ENCODE measurements around the gene LEF1. TPM values are rescaled to one million over a fixed set of nuclear protein-coding genes. Genes with fewer than 3 reads are reported as not detected.

LEF1 gene
- total RNA-seq, 1 donor from 2014 or later = 0.41 TPM

DNA sequence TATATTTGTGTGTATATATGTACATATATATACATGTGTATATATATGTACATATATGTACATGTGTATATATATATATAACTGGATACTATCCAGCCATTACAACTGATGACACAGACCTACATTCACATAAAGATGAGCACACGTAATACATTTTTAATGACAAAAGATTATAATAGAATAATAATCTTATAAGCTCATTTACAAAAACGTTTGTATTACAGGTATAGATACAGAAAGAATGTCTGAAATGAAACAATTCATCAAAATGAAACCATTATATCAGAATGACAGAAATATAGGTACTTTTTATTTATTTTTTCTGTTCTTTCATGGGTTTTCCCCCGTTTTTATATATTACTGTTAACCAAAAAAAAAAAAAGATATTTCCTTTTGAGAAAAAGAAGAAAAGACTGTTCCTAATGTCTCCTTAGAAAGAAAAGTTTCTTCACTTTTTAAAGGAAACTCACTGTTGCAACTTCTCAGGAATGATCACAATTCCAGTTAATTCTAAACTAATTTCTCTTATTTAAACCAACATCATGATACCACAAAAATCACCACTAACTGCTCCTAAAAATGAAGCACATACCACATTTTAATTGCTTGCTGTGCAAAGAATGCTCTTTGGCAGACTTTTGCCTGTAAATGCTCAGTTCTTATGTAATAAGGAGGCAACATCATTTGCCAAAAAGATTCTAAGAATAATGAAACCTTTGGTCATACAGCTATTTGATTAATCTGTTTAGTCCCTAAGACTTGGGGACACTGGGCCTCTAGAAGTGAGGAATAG, 18.9 kb downstream of the LEF1 start:
- intact Hi-C loops (cut with micrococcal nuclease) = no loop called here
- peaks cover 22% of the 10 kb centered on the region for H3K27me3 ChIP-seq (ENCODE audit: low read depth)
- no peaks in the 10 kb centered on the region for H3K36me3 ChIP-seq
- no peak for DNase-seq
- no peaks in the 10 kb centered on the region for H3K9me3 ChIP-seq (replicated peaks)
- no peaks in the 10 kb centered on the region for H3K4me1 ChIP-seq
- TF ChIP-seq, protein P1, sequence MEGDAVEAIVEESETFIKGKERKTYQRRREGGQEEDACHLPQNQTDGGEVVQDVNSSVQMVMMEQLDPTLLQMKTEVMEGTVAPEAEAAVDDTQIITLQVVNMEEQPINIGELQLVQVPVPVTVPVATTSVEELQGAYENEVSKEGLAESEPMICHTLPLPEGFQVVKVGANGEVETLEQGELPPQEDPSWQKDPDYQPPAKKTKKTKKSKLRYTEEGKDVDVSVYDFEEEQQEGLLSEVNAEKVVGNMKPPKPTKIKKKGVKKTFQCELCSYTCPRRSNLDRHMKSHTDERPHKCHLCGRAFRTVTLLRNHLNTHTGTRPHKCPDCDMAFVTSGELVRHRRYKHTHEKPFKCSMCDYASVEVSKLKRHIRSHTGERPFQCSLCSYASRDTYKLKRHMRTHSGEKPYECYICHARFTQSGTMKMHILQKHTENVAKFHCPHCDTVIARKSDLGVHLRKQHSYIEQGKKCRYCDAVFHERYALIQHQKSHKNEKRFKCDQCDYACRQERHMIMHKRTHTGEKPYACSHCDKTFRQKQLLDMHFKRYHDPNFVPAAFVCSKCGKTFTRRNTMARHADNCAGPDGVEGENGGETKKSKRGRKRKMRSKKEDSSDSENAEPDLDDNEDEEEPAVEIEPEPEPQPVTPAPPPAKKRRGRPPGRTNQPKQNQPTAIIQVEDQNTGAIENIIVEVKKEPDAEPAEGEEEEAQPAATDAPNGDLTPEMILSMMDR (IDR thresholded peaks at IDR 0.05; ENCODE audit: borderline replicate concordance) = no peak
- H3K27ac ChIP-seq (replicated peaks) = no peak overlapping the region
- H3K4me3 ChIP-seq = no peak overlapping the region

DNA sequence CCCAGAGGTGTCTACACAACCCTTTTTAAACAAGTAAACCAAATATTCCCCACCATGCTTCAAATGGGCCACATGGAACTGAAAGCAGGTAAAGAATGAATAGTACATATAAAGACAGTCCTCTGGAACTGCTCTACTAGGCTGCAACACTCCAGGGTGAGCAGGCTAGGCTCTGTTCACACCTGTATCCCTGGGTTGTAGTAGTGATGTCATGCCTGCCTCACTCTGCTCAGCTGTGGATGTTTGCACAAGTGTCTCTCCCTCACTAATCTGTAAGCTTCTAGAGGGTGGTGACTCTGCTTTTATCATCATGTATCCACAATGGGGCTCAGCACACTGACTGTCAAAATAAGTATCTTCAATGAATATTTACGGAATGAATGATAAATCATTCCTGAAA, 20.4 kb downstream of the LEF1 start:
- no peak for DNase-seq
- no peak overlapping the region for H3K4me3 ChIP-seq
- TF ChIP-seq, protein P1 (IDR thresholded peaks at IDR 0.05; ENCODE audit: borderline replicate concordance) = no peak
- no peaks in the 10 kb centered on the region for H3K9me3 ChIP-seq (replicated peaks)
- intact Hi-C loops (cut with micrococcal nuclease) = no loop called here
- H3K27ac ChIP-seq (replicated peaks) = no peak overlapping the region
- H3K36me3 ChIP-seq = no peaks in the 10 kb centered on the region
- H3K27me3 ChIP-seq (ENCODE audit: low read depth) = peaks cover 14% of the 10 kb centered on the region
- no peaks in the 10 kb centered on the region for H3K4me1 ChIP-seq

DNA sequence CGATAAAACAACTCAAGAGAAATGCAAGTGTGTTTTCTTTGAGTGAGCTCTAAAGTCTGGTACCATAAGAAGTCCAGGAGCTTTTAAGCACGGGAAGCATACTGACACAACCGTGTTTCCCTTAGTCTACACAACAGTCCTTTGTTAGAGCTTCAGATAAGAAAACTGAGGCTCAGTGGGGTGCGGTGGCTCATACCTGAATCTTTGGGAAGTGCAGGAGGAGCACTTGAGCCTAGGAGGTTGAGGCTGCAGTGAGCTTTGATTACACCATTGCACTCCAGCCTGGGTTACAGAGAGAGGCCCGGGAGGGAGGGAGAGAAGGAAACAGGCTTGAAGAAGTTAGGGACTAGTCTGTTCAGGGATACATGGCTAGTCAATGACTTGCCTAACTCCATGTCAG, 21.9 kb downstream of the LEF1 start:
- Histone ChIP-seq H3K27me3 (ENCODE audit: low read depth) (peaks cover 5% of the 10 kb centered on the region), H3K27ac (replicated peaks) (no peak overlapping the region), H3K36me3 (no peaks in the 10 kb centered on the region), H3K9me3 (replicated peaks) (no peaks in the 10 kb centered on the region), H3K4me3 (no peak overlapping the region), H3K4me1 (no peaks in the 10 kb centered on the region)
- DNase-seq = no peak
- TF ChIP-seq, protein P1 (IDR thresholded peaks at IDR 0.05; ENCODE audit: borderline replicate concordance) = no peak
- intact Hi-C loops (cut with micrococcal nuclease) = no loop called here

DNA sequence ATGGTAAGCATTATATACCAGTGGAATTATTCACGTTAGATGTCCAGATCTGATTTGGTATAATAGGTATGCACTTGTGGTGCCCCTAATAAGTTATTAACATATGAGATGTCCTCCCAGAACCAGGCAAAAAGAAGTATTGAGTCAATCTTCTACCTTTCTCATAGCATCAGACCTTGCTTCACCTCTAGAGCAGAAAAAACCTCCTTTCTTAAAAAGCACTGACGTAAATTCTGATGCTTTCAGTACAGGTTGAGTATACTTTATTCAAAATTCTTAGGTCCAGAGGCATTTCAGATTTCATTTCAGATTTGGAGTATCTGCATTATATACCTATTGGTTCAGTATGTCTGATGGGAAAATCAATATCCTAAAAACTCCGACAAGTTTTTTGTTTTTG, 22.4 kb downstream of the LEF1 start:
- Histone ChIP-seq H3K36me3 (no peaks in the 10 kb centered on the region), H3K27ac (replicated peaks) (no peak overlapping the region), H3K27me3 (ENCODE audit: low read depth) (peaks cover 2% of the 10 kb centered on the region), H3K9me3 (replicated peaks) (no peaks in the 10 kb centered on the region), H3K4me3 (no peak overlapping the region), H3K4me1 (no peaks in the 10 kb centered on the region)
- intact Hi-C loops (cut with micrococcal nuclease) = no loop called here
- no peak for DNase-seq
- TF ChIP-seq, protein P1 (IDR thresholded peaks at IDR 0.05; ENCODE audit: borderline replicate concordance) = no peak

DNA sequence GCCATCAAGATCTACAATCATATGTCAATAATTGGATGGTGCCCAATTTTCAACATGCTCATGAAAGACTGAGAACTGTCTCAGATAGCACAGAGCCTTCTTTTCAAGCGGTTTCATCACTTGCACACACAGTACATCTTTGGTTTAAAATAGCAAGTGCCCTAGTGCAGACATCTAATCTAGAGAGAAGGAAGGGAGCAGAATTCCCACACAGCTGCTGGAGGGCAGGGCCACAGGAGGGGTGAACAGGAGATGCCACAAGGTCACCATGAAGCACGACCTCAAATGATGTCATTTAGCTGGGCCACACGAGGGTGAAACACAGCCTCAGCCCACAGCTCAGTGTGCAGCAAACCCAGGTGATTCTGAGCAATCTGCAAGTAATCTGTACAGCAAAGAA, 24.3 kb downstream of the LEF1 start:
- H3K27me3 ChIP-seq (ENCODE audit: low read depth) = no peaks in the 10 kb centered on the region
- intact Hi-C loops (cut with micrococcal nuclease) = no loop called here
- peaks cover under 1% of the 10 kb centered on the region for H3K4me1 ChIP-seq
- H3K36me3 ChIP-seq = no peaks in the 10 kb centered on the region
- H3K27ac ChIP-seq (replicated peaks) = no peak overlapping the region
- H3K9me3 ChIP-seq (replicated peaks) = no peaks in the 10 kb centered on the region
- TF ChIP-seq, protein P1 (IDR thresholded peaks at IDR 0.05; ENCODE audit: borderline replicate concordance) = no peak
- H3K4me3 ChIP-seq = no peak overlapping the region
- no peak for DNase-seq
